Stimulated activated naive B cell treated with anti-CD40 and anti-IgM and Interleukin-4, amounts not matched to agents 10 μg/mL and 1 μg/mL and 100 μg/mL, for 72 hours (primary cell): Measurements from ENCODE around the gene PSMB2.
A peak's percentile ranks its signal among the peaks of the same experiment; 100 is the strongest.

Source experiments
- ATAC-seq, 2 donors: fragments of 150-1000 bp; cut with Tn5 transposase; replicated peaks; 2 replicates each; pipeline ENCODE4 v1.10.0; 2021; ENCODE audit warnings: moderate library complexity in 1 of 2
- DNase-seq: peaks from one replicate; pipeline ENCODE4 v3.0.0; 2021
- H3K27ac Mint-ChIP-seq: one replicate; pipeline ENCODE4 v1.8.0; 2022; ENCODE audit warnings: mild to moderate bottlenecking, mixed read lengths
- H3K27me3 Mint-ChIP-seq, 2 donors: one replicate each; pipeline ENCODE4 v1.8.0; 2022; ENCODE audit warnings: mixed read lengths in 2 of 2
- H3K36me3 Mint-ChIP-seq, 2 donors: one replicate each; pipeline ENCODE4 v1.8.0; 2022; ENCODE audit warnings: mixed read lengths in 2 of 2, mild to moderate bottlenecking in 1 of 2
- H3K4me1 Mint-ChIP-seq, 2 donors: one replicate each; pipeline ENCODE4 v1.8.0; 2022; ENCODE audit warnings: mixed read lengths in 2 of 2, mild to moderate bottlenecking in 1 of 2
- H3K4me3 Mint-ChIP-seq, 2 donors: one replicate each; pipeline ENCODE4 v1.8.0; 2022; ENCODE audit warnings: mild to moderate bottlenecking in 2 of 2, mixed read lengths in 2 of 2, moderate library complexity in 1 of 2
- H3K9me3 Mint-ChIP-seq, 2 donors: one replicate each; pipeline ENCODE4 v1.8.0; 2022; ENCODE audit warnings: mixed read lengths in 2 of 2, mild to moderate bottlenecking in 1 of 2

PSMB2 gene

DNA sequence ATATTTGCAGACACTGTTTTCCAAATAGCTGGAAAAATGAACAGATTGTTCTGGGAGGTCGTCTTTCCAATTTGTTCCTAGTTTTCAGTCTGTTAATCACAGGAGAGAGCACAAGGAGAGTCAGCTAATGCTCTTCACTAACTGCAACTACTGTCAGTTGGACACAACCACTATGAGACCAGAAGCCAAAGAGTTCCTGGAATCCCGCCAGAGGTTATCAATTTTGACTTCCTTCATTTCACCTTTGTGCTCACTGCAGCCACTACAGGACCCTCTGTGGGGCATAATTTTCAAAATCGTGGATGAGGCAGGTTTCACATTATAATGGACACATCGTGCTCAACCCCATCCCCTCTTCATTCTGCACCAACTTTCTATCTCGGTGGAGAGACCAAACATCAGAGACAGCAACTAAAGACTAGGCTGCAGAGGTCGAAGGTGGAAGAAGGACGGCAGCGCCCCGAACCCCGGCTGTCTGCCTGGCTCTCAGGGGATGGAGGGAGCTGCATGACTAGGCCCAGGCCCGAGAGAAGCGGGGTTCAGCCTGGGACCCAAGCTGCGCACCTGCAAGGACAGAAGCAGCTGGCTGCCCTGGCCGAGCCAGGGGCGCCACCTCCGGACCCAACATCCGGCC lies 84.7 kb downstream of the PSMB2 start:
- peak overlapping the region; percentile 92 to 99 for H3K4me3 Mint-ChIP-seq
- H3K27ac Mint-ChIP-seq = peak overlapping the region; percentile 37
- H3K4me1 Mint-ChIP-seq = peaks cover 38 to 52% of the 10 kb centered on the region in 2 donors
- no peaks in the 10 kb centered on the region for H3K27me3 Mint-ChIP-seq
- H3K9me3 Mint-ChIP-seq = no peaks in the 10 kb centered on the region
- no peak for DNase-seq
- ATAC-seq = no peak
- peaks cover 19 to 20% of the 10 kb centered on the region in 2 donors for H3K36me3 Mint-ChIP-seq

DNA sequence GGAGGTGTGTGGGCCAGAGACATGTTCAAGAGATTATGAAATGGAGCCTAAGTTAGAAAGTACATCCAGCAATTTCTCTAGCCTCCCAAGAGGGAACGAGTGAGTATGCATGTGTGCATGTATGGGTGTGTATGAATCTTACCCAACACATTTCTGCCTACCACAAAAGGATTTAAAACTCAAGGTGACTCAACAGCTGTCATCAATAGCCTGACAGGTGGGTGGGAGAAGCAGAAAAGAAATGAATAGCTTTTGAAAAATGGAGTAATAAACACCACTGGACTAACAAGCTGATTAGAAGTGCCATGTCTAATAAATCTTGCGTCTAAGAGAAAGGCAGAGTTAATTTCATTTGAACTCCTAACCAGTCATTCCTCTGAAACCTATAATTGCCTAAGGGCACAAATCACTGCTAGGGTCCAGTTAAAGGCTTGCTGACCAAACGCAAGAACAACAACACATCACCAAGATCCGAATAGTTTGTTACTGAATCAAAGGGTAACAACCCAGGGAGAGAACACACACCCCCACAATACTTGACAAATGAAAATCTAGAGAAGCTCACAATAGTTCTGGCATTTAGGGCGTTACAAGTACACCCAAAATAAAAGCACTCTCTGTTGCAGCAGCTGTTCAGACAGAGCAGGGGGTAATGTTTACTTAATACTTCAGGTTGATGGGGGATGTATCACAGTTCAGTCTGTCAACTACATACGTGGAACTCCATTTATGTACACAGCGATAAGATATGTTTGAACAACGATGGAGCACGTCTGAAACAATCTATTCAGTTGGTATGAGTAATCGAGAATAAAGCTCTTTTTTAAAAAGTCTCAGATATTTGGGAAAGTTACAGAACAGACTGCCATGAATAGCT lies 85.5 kb downstream of the PSMB2 start:
- Mint-ChIP-seq H3K36me3 (peaks cover 19 to 20% of the 10 kb centered on the region in 2 donors), H3K4me3 (peak overlapping the region; percentile 92 to 99), H3K27me3 (no peaks in the 10 kb centered on the region), H3K9me3 (no peaks in the 10 kb centered on the region), H3K27ac (peak overlapping the region; percentile 37), H3K4me1 (peaks cover 35 to 50% of the 10 kb centered on the region in 2 donors)
- ATAC-seq (no peak), DNase-seq (no peak)

DNA sequence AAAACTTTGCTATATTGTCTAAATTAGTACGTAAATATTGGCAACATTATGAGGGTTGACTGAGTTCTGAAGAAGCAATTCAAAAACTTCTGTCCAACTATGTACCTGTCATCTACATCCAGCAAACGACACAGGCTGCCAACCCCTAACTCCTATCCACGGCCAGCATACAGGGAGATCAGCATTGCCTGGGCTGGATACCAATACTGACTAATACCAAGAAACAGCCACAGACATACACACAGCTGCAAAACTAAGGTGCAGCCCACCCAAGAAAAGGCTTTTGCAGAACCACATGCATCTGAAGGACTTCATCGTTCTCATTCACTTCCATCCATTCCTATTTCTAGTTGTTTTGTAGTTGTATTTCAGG lies 86.1 kb downstream of the PSMB2 start:
- peaks cover 35 to 50% of the 10 kb centered on the region in 2 donors for H3K4me1 Mint-ChIP-seq
- H3K4me3 Mint-ChIP-seq = peak overlapping the region in 1 of 2 donors; percentile 4
- no peak overlapping the region for H3K27ac Mint-ChIP-seq
- no peaks in the 10 kb centered on the region for H3K27me3 Mint-ChIP-seq
- no peaks in the 10 kb centered on the region for H3K9me3 Mint-ChIP-seq
- peaks cover 19 to 20% of the 10 kb centered on the region in 2 donors for H3K36me3 Mint-ChIP-seq
- ATAC-seq (no peak), DNase-seq (no peak)

DNA sequence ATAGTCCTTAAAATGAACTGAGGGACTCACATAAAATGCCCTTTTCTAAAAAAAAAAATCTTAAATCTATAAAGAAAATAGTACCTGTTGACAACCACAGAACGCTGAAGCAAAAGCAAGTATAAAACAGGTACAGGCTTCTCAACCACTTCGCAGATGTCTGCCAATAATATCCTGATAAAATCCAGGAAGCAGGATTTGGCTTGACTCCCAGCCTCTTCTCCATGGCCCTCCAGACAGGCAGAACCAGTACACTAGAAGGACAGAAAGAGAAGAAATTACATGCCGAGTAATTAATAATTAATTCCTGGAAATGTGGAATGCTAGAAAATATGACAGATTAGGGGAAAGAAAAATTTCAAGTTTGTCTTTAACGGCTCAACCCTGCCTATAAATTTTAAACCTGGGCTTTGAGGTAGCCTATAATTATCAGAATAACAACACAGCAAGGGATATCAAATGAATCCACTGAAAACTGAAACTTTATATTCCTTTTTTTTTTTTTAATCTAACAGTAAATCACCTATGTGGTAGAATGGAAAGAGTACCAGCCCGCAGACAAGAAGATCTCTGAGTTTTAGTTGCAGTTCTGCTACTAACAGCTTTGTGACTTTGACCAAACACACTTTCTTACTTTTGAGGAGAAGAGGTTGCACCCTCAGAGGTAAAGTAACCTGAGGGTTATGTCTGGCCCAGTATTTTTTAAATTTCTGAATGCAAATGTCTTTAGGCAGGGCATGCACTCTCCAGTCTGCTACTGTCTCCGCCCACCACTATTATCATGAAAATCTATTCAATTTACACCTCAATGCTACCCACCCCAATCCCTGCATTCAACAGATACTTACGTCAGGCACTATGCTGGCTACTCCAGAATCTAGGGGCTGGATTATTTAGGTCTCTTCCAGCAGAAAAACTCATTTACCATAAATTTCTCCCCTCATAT lies 86.8 kb downstream of the PSMB2 start:
- H3K4me1 Mint-ChIP-seq = peaks cover 32 to 46% of the 10 kb centered on the region in 2 donors
- no peak for DNase-seq

DNA sequence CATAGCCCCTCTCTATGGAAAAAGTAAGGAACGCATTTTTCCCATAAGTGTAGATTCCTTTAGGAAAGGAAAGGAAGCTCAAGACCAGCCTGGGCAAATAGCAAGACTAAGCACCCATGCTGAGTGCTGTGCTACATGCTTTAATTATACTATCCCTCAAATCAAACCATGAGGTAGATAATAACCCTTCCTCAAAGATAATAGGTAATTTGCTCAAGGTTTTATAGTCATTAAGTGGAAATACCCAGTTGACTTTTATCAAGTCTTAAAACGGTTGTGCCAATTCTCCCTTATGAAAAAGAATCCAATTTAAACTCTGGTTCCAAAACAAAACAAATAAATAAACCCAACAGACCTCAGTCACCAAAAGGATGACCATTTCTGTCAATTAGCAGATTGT lies 87.5 kb downstream of the PSMB2 start:
- ATAC-seq (no peak), DNase-seq (no peak)
- Mint-ChIP-seq H3K9me3 (no peaks in the 10 kb centered on the region), H3K27ac (no peak overlapping the region), H3K27me3 (no peaks in the 10 kb centered on the region), H3K36me3 (peaks cover 16 to 19% of the 10 kb centered on the region in 2 donors), H3K4me3 (no peak overlapping the region), H3K4me1 (peaks cover 28 to 43% of the 10 kb centered on the region in 2 donors)

More for the DNA sequence above, 86.8 kb downstream of the PSMB2 start:
- H3K9me3 Mint-ChIP-seq = no peaks in the 10 kb centered on the region
- no peak overlapping the region for H3K27ac Mint-ChIP-seq
- H3K27me3 Mint-ChIP-seq = no peaks in the 10 kb centered on the region
- ATAC-seq = no peak
- H3K4me3 Mint-ChIP-seq = no peak overlapping the region
- peaks cover 17 to 19% of the 10 kb centered on the region in 2 donors for H3K36me3 Mint-ChIP-seq
